HG02852 (cell line): ENCODE measurements around the gene TPPP2.
"Not testable (repeated sequence)": the region's sequence is repeated elsewhere in the genome, so short reads cannot be mapped to it uniquely, and the experiment has no call there.

Experiments used
- ATAC-seq: cut with Tn5 transposase; IDR thresholded peaks from one replicate; pipeline ENCODE4 v1.9.1; 2021; ENCODE audit warnings: mild to moderate bottlenecking, moderate library complexity; ENCODE audit not compliant: unreplicated experiment

Gene TPPP2

GRCh38 chr14:21029917-21030316 lies at the start of gene TPPP2:
TPPP2 (plus strand) TSS chr14:21030217; CDS start chr14:21030582, 365 bp downstream.
- ATAC-seq = no peak

DNA sequence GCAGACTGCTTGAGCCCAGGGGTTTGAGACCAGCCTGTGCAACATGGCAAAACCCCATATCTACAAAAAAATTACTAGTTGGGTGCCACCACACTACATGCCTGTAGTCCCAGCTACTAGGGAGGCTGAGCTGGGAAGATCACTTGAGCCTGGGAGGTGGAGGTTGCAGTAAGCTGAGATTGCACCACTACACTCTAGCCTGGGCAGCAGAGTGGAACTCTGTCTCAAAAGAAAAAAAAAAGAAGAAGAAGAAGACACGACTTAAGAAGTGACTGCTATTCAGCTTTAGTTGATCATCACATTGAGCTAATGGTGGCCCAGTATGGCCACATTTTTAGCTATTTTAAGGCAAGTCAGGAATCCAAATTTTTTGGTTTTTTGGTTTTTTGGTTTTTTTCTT lies 49.1 kb upstream of the TPPP2 start:
- no peak for ATAC-seq

DNA sequence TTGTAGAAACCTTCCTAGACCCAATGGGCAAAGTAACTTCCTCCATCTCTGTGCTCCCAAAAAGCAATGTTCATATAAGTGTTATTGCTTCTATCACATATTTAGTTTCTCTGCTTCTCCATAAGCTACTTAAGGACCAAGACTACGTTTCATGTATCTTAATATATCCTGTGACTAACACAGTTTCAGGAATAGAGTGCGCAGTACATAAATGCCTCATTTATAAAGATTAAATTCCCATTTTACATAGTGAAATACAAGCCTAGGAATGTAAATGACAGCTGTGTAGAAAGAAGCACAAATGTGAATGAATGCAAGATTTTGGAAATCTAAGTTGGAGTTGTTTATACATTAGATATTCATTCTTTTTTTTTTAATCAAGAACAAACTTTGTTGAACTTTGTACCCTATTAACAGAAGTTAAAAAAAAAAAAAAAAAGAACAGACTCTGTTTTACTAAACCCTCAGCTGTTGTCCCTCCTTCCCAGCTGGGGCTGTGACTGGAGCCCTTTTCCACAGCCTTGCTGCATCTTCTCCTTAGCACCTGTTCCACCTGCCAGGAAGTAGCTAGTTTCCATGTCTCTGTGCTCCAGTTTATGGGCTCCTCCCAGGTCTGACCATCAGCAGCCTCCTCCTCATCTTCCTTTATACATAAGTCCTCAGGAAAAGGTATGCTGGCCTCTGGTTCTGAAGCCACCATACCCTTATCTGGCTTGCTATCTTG lies 47.2 kb upstream of the TPPP2 start:
- no peak for ATAC-seq

GRCh38 chr14:20985650-20986049 lies 44.4 kb upstream of the TPPP2 start:
- ATAC-seq = not testable (repeated sequence)

GRCh38 chr14:20986811-20987210 lies 43.2 kb upstream of the TPPP2 start:
- ATAC-seq = no peak

DNA sequence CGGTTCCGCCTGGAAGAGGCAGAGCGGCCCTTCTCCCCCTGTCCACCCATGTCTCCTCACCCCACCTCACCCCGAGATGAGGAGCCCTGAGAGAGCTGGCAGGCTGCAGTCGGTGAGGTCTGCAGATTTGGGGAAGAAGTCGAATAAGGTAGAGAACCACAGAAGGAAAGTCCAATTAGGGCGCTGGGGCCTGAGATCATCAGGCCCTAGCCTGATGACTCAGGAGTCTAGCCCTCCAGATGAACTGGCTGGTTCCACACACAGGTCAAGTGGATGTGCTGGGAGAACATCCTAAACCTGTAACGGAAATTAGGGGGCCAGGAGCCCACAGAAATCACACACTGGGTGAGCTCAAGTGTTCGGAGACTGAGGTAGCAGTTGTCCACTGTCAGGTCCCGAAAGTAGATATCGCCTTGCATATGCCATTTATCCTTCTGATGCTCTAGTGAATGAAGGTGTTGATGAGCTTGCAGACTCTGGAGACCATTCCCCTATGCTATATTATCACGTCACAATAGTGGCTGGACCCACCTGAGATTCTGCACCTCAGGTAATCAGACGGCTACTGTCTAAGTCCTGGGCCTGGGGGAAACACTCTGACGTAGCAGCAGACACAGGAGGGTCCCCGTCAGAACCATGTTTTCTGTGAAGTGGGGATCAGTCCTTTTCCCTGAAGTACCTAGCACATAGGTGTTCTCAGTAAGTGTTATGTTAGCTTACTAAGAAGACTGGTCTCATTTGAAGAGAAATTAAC lies 41.1 kb upstream of the TPPP2 start:
- no peak for ATAC-seq

- no peak for ATAC-seq
Measured at GRCh38 chr14:20989471-20989786, 40.6 kb upstream of the TPPP2 start.

DNA sequence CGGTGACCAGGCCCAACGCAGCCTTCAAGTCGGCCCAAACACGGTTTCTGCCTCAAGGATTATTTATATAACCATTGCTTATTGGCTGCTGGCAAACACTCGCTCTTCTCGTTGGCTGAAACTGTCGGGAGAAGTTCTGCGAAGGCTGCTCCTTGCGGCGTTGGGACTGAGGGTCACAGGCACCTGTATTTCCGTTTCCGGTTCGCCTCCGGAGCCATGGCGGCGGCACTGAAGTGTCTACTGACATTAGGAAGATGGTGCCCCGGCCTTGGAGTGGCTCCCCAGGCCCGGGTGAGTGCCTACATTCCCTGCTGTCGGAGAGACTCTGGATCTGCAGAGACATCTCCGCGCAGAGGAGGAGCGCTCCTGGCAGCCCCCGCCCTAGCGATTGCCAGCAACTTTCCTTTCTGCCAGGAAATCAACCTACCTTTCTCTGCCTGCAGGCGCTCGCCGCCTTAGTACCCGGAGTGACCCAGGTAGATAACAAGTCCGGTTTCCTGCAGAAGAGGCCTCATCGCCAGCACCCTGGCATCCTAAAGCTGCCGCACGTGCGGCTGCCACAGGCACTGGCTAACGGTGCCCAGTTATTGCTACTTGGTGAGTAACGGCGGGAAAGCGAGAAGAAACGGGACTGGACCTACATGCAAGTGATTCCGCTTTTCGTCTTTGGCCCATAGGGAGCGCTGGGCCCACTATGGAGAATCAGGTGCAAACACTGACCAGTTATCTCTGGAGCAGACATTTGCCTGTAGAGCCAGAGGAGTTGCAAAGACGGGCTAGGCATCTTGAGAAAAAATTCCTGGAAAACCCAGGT lies 40.0 kb upstream of the TPPP2 start, which contains the start of gene METTL17:
Gene METTL17 (plus strand): TSS at position 194 of the 814 bp plus-strand sequence. CDS start 23 bp downstream, at position 217.
- peak; percentile 97 for ATAC-seq

- no peak for ATAC-seq
Measured at GRCh38 chr14:20996521-20996920, 33.5 kb upstream of the TPPP2 start.

GRCh38 chr14:20997115-20997514 lies 32.9 kb upstream of the TPPP2 start:
- ATAC-seq = no peak

- no peak for ATAC-seq
Measured at GRCh38 chr14:20997564-20997963, 32.5 kb upstream of the TPPP2 start.

GRCh38 chr14:20998139-20998538 lies 31.9 kb upstream of the TPPP2 start:
- ATAC-seq = no peak

- ATAC-seq = no peak
Measured at GRCh38 chr14:20998674-20999366, 31.2 kb upstream of the TPPP2 start, which contains the start of gene SLC39A2. SLC39A2 (plus strand) TSS chr14:20999293; CDS start chr14:20999447, 154 bp downstream.

DNA sequence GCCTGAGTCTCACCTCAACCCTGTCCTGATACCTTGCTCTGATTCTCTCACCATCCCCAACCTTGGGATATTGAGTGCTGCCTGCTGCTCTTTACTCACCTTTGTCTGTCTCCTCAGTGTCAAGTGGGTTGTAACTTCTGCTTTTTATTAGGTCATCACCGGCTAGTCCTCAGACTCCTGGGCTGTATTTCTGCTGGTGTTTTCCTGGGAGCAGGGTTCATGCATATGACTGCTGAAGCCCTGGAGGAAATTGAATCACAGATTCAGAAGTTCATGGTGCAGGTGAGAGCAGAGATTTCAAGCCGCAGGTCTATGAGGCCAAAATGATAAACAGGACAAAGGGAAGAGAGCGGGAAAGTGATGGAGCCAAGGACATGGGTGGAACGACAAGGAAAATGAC lies 30.4 kb upstream of the TPPP2 start:
- no peak for ATAC-seq

- no peak for ATAC-seq
Measured at GRCh38 chr14:21001218-21001617, 28.8 kb upstream of the TPPP2 start.

GRCh38 chr14:21003788-21004346 lies 26.1 kb upstream of the TPPP2 start:
- no peak for ATAC-seq

GRCh38 chr14:21009721-21010120 lies 20.3 kb upstream of the TPPP2 start:
- ATAC-seq = not testable (repeated sequence)

- ATAC-seq = no peak
Measured at GRCh38 chr14:21011136-21011535, 18.9 kb upstream of the TPPP2 start.

DNA sequence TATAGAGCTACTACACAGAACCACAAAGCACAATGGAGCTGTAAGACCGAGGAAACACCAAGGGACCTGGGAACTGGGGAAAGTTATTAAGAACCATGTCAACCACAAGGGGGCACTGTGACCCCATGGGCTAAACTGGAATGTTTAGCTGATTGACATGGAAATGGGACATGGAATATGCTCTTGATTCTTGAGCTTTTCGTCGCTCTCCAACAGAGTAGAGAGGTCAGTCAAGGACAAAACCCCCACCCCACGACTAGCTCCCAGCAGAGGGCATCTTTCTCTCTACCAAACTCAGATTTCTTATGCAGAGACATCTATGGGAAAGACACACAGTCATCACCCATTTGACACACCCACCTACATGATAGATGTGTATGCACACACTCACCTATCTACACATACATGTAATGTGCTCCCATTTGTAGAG lies 15.2 kb upstream of the TPPP2 start:
- ATAC-seq = no peak

- no peak for ATAC-seq
Measured at GRCh38 chr14:21015312-21015711, 14.7 kb upstream of the TPPP2 start.
